GM12878 (cell line): ENCODE measurements around the gene MAPRE2. TPM values are rescaled to one million over a fixed set of nuclear protein-coding genes. Genes with fewer than 3 reads are reported as not detected.

Experiments
- ATAC-seq: fragments of 200-7000 bp; cut with Tn5 transposase; 3 replicates; pipeline ENCODE4 v1.9.1; 2020; ENCODE audit warnings: mild to moderate bottlenecking, moderate library complexity
- BruUV-seq: library from RNA; stranded (reverse); fragments of 400-500 nt; replicated peaks from 2 replicates; lab custom pipeline; 2021; lab: Mats Ljungman, UMichigan
- CTCF ChIA-PET: fragments of 300-600 bp; sonication (Branson Sonifier 250); formaldehyde crosslinking; extraction: SDS; loops from one replicate; lab custom pipeline; 2021; ENCODE audit warnings: inconsistent platforms; lab: Yijun Ruan, JAX
- POLR2A ChIA-PET: fragments of 350-600 bp; formaldehyde crosslinking; extraction: SDS; loops from one replicate; lab custom pipeline; 2021; ENCODE audit warnings: inconsistent platforms; lab: Charles Lee
- RAD21 ChIA-PET: fragments of 300-600 bp; sonication (Branson Sonifier 250); formaldehyde crosslinking; loops from one replicate; lab custom pipeline; 2023; ENCODE audit warnings: antibody characterized with exemption; ENCODE audit not compliant: unreplicated experiment; lab: Charles Lee
- SMC1A ChIA-PET: fragments of 300-600 bp; sonication (Branson Sonifier 250); formaldehyde crosslinking; loops from one replicate; lab custom pipeline; 2023; ENCODE audit not compliant: unreplicated experiment, uncharacterized antibody; lab: Charles Lee
- DNase-seq: peaks from one replicate; pipeline ENCODE4 v3.0.0-alpha.2; 2011; ENCODE audit warnings: low read depth, low spot score
- FAIRE-seq: peaks from 3 replicates; lab custom pipeline; 2011; peaks lifted over from hg19 to GRCh38; lab: Jason Lieb, UNC
- H2AFZ ChIP-seq: 2 replicates; pipeline ENCODE4 v1.6.0; 2011; ENCODE audit warnings: low read depth, low read length, control low read depth; ENCODE audit not compliant: control insufficient read depth
- H3K27ac ChIP-seq: 2 replicates; pipeline ENCODE4 v1.5.1; 2011; ENCODE audit warnings: control low read depth; ENCODE audit not compliant: control insufficient read depth, insufficient read depth
- H3K27me3 ChIP-seq, 2 experiments: replicated peaks in 1 of 2; 2 replicates each; pipeline versions ENCODE4 v1.6.0 to v1.6.1; 2011; ENCODE audit warnings: low read length in 1 of 2; ENCODE audit not compliant: control insufficient read depth in 2 of 2, insufficient read depth in 2 of 2
- H3K36me3 ChIP-seq, 2 experiments: 2 replicates each; pipeline ENCODE4 v1.5.1; 2011; ENCODE audit warnings: low read length in 1 of 2; ENCODE audit not compliant: control insufficient read depth in 2 of 2, insufficient read depth in 2 of 2
- H3K4me1 ChIP-seq: 2 replicates; pipeline ENCODE4 v1.6.1; 2011; ENCODE audit warnings: mild to moderate bottlenecking, low read length, moderate library complexity, mixed read lengths; ENCODE audit not compliant: control insufficient read depth, insufficient read depth
- H3K4me2 ChIP-seq: 2 replicates; pipeline ENCODE4 v1.6.0; 2011; ENCODE audit warnings: control low read depth; ENCODE audit not compliant: control insufficient read depth, insufficient read depth
- H3K4me3 ChIP-seq: fragments of 200-600 bp; sonication (generic); 2 replicates; pipeline ENCODE4 v1.5.1; 2016
- H3K79me2 ChIP-seq: 2 replicates; pipeline ENCODE4 v1.6.0; 2011; ENCODE audit warnings: low read length; ENCODE audit not compliant: control insufficient read depth, insufficient read depth
- H3K9ac ChIP-seq: 2 replicates; pipeline ENCODE4 v1.8.0; 2011; ENCODE audit warnings: low read length, control low read depth, mixed read lengths; ENCODE audit not compliant: control insufficient read depth, insufficient read depth
- H3K9me3 ChIP-seq: replicated peaks from 3 replicates; pipeline ENCODE4 v1.5.1; 2011; ENCODE audit warnings: mild to moderate bottlenecking, low read length; ENCODE audit not compliant: control insufficient read depth, insufficient read depth
- H4K20me1 ChIP-seq: 2 replicates; pipeline ENCODE4 v1.6.0; 2011; ENCODE audit not compliant: control insufficient read depth, insufficient read depth
- CBX5 ChIP-seq: sonication (generic); IDR thresholded peaks from 2 replicates; pipeline ENCODE4 v1.6.1; 2016; ENCODE audit warnings: low read depth, moderate library complexity, mild to moderate bottlenecking, inconsistent platforms
- JUNB ChIP-seq: IDR thresholded peaks from 2 replicates; pipeline ENCODE4 v1.6.1; 2016; ENCODE audit warnings: antibody characterized with exemption, mild to moderate bottlenecking
- MTA2 ChIP-seq: fragments of 450-650 bp; IDR thresholded peaks from 2 replicates; pipeline ENCODE4 v1.6.1; 2016; ENCODE audit warnings: low read depth, mild to moderate bottlenecking, moderate library complexity
- NKRF ChIP-seq: fragments of 450-650 bp; conservative IDR thresholded peaks from 2 replicates; pipeline ENCODE4 v1.6.1; 2017; ENCODE audit warnings: mild to moderate bottlenecking, moderate library complexity
- NR2F1 ChIP-seq: fragments of 450-650 bp; conservative IDR thresholded peaks from 2 replicates; pipeline ENCODE4 v1.6.1; 2017; ENCODE audit warnings: mild to moderate bottlenecking
- PKNOX1 ChIP-seq: fragments of 450-650 bp; IDR thresholded peaks from 2 replicates; pipeline ENCODE4 v1.6.1; 2016; ENCODE audit warnings: mild to moderate bottlenecking
- POLR2AphosphoS2 ChIP-seq: IDR thresholded peaks from 2 replicates; pipeline ENCODE4 v1.6.1; 2011; ENCODE audit warnings: low read depth, mild to moderate bottlenecking, low read length, improper control_type of control experiment, moderate library complexity
- RFX5 ChIP-seq: IDR thresholded peaks from 2 replicates; pipeline ENCODE4 v1.6.1; 2011; ENCODE audit warnings: low read depth, low read length, improper control_type of control experiment
- SIN3A ChIP-seq: IDR thresholded peaks from 2 replicates; pipeline ENCODE4 v1.6.1; 2012; ENCODE audit warnings: low read depth, low read length, improper control_type of control experiment
- SMARCA5 ChIP-seq: fragments of 450-650 bp; IDR thresholded peaks from 2 replicates; pipeline ENCODE4 v1.6.1; 2017; ENCODE audit warnings: mild to moderate bottlenecking
- SP1 ChIP-seq: IDR thresholded peaks from one replicate; pipeline ENCODE4 v1.6.1; 2011; ENCODE audit warnings: low read depth, low read length
- SREBF1 ChIP-seq: IDR thresholded peaks from 2 replicates; pipeline ENCODE4 v1.6.1; 2012; ENCODE audit warnings: mild to moderate bottlenecking, low read length
- TARDBP ChIP-seq: IDR thresholded peaks from 2 replicates; pipeline ENCODE4 v1.6.1; 2016; ENCODE audit warnings: borderline replicate concordance
- YBX1 ChIP-seq: fragments of 450-650 bp; IDR thresholded peaks from 2 replicates; pipeline ENCODE4 v1.6.1; 2016; ENCODE audit warnings: antibody characterized with exemption
- ZNF217 ChIP-seq: fragments of 450-650 bp; IDR thresholded peaks from 2 replicates; pipeline ENCODE4 v1.6.1; 2017; ENCODE audit warnings: antibody characterized with exemption, mild to moderate bottlenecking
- ZNF24 ChIP-seq: fragments of 450-650 bp; IDR thresholded peaks from 2 replicates; pipeline ENCODE4 v1.6.1; 2017; ENCODE audit warnings: antibody characterized with exemption, mild to moderate bottlenecking
- WGBS: methylation state at CpG from one replicate; pipeline ENCODE4 v1.1.6; 2016; ENCODE audit warnings: low lambda C conversion rate; ENCODE audit not compliant: insufficient replicate concordance, insufficient coverage; ENCODE audit errors: missing lambda C conversion rate; 5-methylcytosine and 5-hydroxymethylcytosine counted together
- in situ Hi-C: fragments of 300-500 bp; cut with MboI; formaldehyde crosslinking; loops from 9 replicates; pipeline ENCODE4 v1.14.3; 2018; ENCODE audit warnings: mixed read lengths
- intact Hi-C: fragments of 100-400 bp; cut with micrococcal nuclease; formaldehyde crosslinking; loops from one replicate; pipeline ENCODE4 v1.14.2; 2022; ENCODE audit not compliant: unreplicated experiment
- polyA plus RNA-seq, 11 experiments: library from polyadenylated mRNA; depleted of rRNA in 4 of 11; unstranded in 6 of 11; stranded (reverse) in 5 of 11; fragments of >200 nt; fragmentation: Nextera tagmentation in 4 of 11; fragmentation: Illumina TruSeq in 1 of 11; extraction: Ambion mirVana in 4 of 11; extraction: Trizol in 1 of 11; gene quantifications; 1 replicate in 1 of 11; 2 replicates in 10 of 11; pipeline versions ENCODE4 v1.2.1 to v1.2.3, GENCODE V29; 2011 to 2016; ENCODE audit warnings: inconsistent platforms in 2 of 11, missing spikeins in 2 of 11, low read depth in 1 of 11
- total RNA-seq, 4 experiments: library from RNA; depleted of rRNA in 3 of 4; stranded (reverse); fragments of >200 nt in 3 of 4; fragmentation: Illumina TruSeq in 1 of 4; extraction: Trizol in 1 of 4; gene quantifications; 2 replicates each; pipeline versions ENCODE4 v1.2.1 to v1.2.3, GENCODE V29; 2013 to 2021

Gene MAPRE2
- total and polyA plus RNA-seq, 10 of the 15 experiments (the other 5 are each of a cell fraction or from before 2014, with no cell fraction given): 11.0 to 50.6 (median 24.0) TPM

DNA sequence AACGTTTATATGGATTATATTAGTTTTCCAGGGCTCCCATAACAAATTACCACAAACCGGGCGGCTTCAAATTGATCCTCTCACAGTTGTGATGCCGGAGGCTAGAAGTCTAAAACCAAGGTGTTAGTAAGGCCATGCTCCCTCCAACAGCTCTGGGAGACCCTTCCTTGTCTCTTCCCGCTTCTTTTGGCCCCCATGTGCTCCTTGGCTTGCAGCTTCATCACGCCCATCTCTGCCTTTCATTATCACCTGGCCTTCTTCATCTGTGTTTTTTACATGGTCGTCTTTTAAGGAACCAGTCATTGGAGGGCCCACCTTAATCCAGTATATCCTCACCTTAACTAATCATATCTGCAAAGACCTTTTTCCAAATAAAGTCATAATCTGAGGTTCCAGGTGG, 13.9 kb downstream of the MAPRE2 start:
- Histone ChIP-seq H3K4me3 (no peak overlapping the region), H3K79me2 (peaks cover 20% of the 10 kb centered on the region), H3K36me3 (no peaks in the 10 kb centered on the region), H3K4me2 (no peak overlapping the region), H2AFZ (no peak overlapping the region), H3K9ac (no peak overlapping the region), H4K20me1 (no peaks in the 10 kb centered on the region; the same call in 1 of the 2 replicates), H3K27ac (no peak overlapping the region), H3K27me3 (no peaks in the 10 kb centered on the region), H3K4me1 (peaks cover 10% of the 10 kb centered on the region), H3K9me3 (no peaks in the 10 kb centered on the region)
- BruUV-seq: no TSS peak
- RAD21 ChIA-PET: no interaction called here
- WGBS: 91% methylated on average over 7 of the region's 7 CpGs
- intact Hi-C loops (no loop called here), in situ Hi-C loops (no loop called here)
- FAIRE-seq (no peak), DNase-seq (no peak), ATAC-seq (no peak)
- no peak for TF ChIP-seq YBX1
- TF ChIP-seq MTA2: no peak
- SMC1A ChIA-PET: no interaction called here
- POLR2A ChIA-PET: interaction anchor here (0.5 kb wide), 1 partner anchor 13 kb away, joined by 3 read pairs; no protein-coding TSS in a partner anchor
- CTCF ChIA-PET: interaction anchor here (0.5 kb wide), 1 partner anchor 94 kb away, joined by 4 read pairs; no protein-coding TSS in a partner anchor

DNA sequence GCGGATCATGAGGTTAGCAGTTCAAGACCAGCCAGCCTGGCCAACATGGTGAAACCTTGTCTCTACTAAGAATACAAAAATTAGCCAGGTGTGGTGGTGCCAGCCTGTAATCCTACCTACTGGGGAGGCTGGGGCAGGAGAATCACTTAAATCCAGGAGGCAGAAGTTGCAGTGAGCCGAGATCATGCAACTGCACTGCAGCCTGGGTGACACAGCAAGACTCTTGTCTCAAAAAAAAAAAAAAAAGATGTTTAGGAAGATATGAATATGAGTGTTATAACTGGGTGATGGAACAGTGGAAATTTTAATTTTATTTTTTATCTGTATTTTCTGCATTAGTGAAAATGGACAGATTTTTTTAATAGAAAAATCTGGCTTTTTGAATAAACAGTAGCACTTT, 14.5 kb downstream of the MAPRE2 start:
- no peak overlapping the region for H3K9ac ChIP-seq
- FAIRE-seq: no peak
- no peaks in the 10 kb centered on the region; the same call in 1 of the 2 replicates for H4K20me1 ChIP-seq
- CTCF ChIA-PET: interaction anchor here (0.5 kb wide), 1 partner anchor 94 kb away, joined by 4 read pairs; no protein-coding TSS in a partner anchor
- WGBS: 100% methylated on average over 2 of the region's 2 CpGs
- no peaks in the 10 kb centered on the region for H3K27me3 ChIP-seq
- H2AFZ ChIP-seq: no peak overlapping the region
- in situ Hi-C loops (no loop called here), intact Hi-C loops (no loop called here)
- no peak for DNase-seq
- H3K27ac ChIP-seq: no peak overlapping the region
- no peak for ATAC-seq
- POLR2A ChIA-PET: interaction anchor here (0.5 kb wide), 1 partner anchor 14 kb away, joined by 3 read pairs; no protein-coding TSS in a partner anchor
- no peak overlapping the region for H3K4me2 ChIP-seq
- H3K9me3 ChIP-seq: no peaks in the 10 kb centered on the region
- H3K4me1 ChIP-seq: peaks cover 6% of the 10 kb centered on the region
- RAD21 ChIA-PET: no interaction called here
- SMC1A ChIA-PET: interaction anchor here (1.1 to 1.2 kb wide), 2 partner anchors 25 to 27 kb away, joined by 3 read pairs; no protein-coding TSS in a partner anchor
- H3K79me2 ChIP-seq: peaks cover 15% of the 10 kb centered on the region
- no peak overlapping the region for H3K4me3 ChIP-seq
- BruUV-seq: no TSS peak
- H3K36me3 ChIP-seq: no peaks in the 10 kb centered on the region
- TF ChIP-seq SREBF1: no peak
- no peak for TF ChIP-seq POLR2AphosphoS2
- no peak for TF ChIP-seq TARDBP
- TF ChIP-seq JUNB: no peak
- no peak for TF ChIP-seq ZNF24
- no peak for TF ChIP-seq ZNF217
- TF ChIP-seq NKRF: no peak
- no peak for TF ChIP-seq PKNOX1
- TF ChIP-seq SIN3A: no peak
- TF ChIP-seq SP1: no peak
- no peak for TF ChIP-seq NR2F1
- TF ChIP-seq RFX5: no peak
- no peak for TF ChIP-seq SMARCA5
- TF ChIP-seq CBX5: no peak
